NOMO-1 treated with dmso at 0.1 percent for 144 hours (cell line): ENCODE measurements around the gene GPR61.

Experiments
- DNase-seq: peaks from one replicate; lab custom pipeline; 2025; ENCODE audit not compliant: unreplicated experiment; lab: John Stamatoyannopoulos, UW

GPR61 gene

GRCh38 chr1:109539676-109540075 lies at the start of gene GPR61:
TSS of gene GPR61 (plus strand) at chr1:109539872. CDS start at chr1:109543023, 3,151 bp downstream.
- no peak for DNase-seq

- DNase-seq, result peak; percentile 46
Measured at GRCh38 chr1:109490029-109490933, 49.4 kb upstream of the GPR61 start.

- DNase-seq, result no peak
Measured at GRCh38 chr1:109490934-109491302, 48.8 kb upstream of the GPR61 start.

- DNase-seq, result no peak
Measured at GRCh38 chr1:109491372-109491771, 48.3 kb upstream of the GPR61 start.

GRCh38 chr1:109492779-109493178 lies 46.9 kb upstream of the GPR61 start:
- no peak for DNase-seq

- DNase-seq, result no peak
Measured at GRCh38 chr1:109493227-109493626, 46.4 kb upstream of the GPR61 start.

GRCh38 chr1:109493805-109494539 lies 45.7 kb upstream of the GPR61 start, which contains the start of gene CYB561D1:
TSS of gene CYB561D1 (plus strand) at chr1:109494094. CDS start at chr1:109494140, 46 bp downstream.
- peak; percentile 80 for DNase-seq

GRCh38 chr1:109495738-109496137 lies 43.9 kb upstream of the GPR61 start:
- no peak for DNase-seq

GRCh38 chr1:109497449-109498160 lies 42.1 kb upstream of the GPR61 start:
- no peak for DNase-seq

- DNase-seq, result no peak
Measured at GRCh38 chr1:109498161-109498801, 41.4 kb upstream of the GPR61 start.

GRCh38 chr1:109499081-109499480 lies 40.6 kb upstream of the GPR61 start:
- no peak for DNase-seq

GRCh38 chr1:109499661-109500536 lies 39.8 kb upstream of the GPR61 start:
- DNase-seq, result peak; percentile 33

GRCh38 chr1:109500941-109501381 lies 38.7 kb upstream of the GPR61 start:
- DNase-seq, result no peak

- DNase-seq, result no peak
Measured at GRCh38 chr1:109501644-109502363, 37.9 kb upstream of the GPR61 start.

GRCh38 chr1:109502364-109502851 lies 37.3 kb upstream of the GPR61 start:
- DNase-seq, result no peak

- no peak for DNase-seq
Measured at GRCh38 chr1:109503935-109504334, 35.7 kb upstream of the GPR61 start.

GRCh38 chr1:109504974-109505373 lies 34.7 kb upstream of the GPR61 start:
- DNase-seq, result no peak

- no peak for DNase-seq
Measured at GRCh38 chr1:109508001-109508872, 31.4 kb upstream of the GPR61 start.
